ENCODE results near the gene MYO1G. TPM values are rescaled to one million over a fixed set of nuclear protein-coding genes. Genes with fewer than 3 reads are reported as not detected.
"Not testable (repeated sequence)": the region's sequence is repeated elsewhere in the genome, so short reads cannot be mapped to it uniquely, and the experiment has no call there.

The MYO1G gene
- polyA plus RNA-seq, 2 of the 4 experiments (the other 2 are of a cell fraction): 0.06 TPM; not detected in 1

- 73% methylated on average over 5 of the region's 5 CpGs for WGBS (ENCODE audit: missing lambda C conversion rate)
- ChIA-PET CTCF (no interaction called here), POLR2A (no interaction called here)
- Histone ChIP-seq H3K4me2 (no peak overlapping the region), H3K9me3 (no peaks in the 10 kb centered on the region), H3K4me3 (no peak overlapping the region), H3K27ac (no peak overlapping the region), H3K4me1 (peaks cover 4% of the 10 kb centered on the region; the same call in 1 of the 3 replicates)
- no peak for TF ChIP-seq POLR2A (IDR thresholded peaks at IDR 0.05; ENCODE audit: low read length)
- TF ChIP-seq NR3C1 (IDR thresholded peaks at IDR 0.05): no peak
- no peak for TF ChIP-seq EHMT2 (IDR thresholded peaks at IDR 0.05; ENCODE audit: low read depth)
- no peak for TF ChIP-seq ELK1 (IDR thresholded peaks at IDR 0.05; ENCODE audit: low read depth, low read length)
- no peak for TF ChIP-seq BCL3 (IDR thresholded peaks at IDR 0.05)
- no peak for TF ChIP-seq ESRRA (IDR thresholded peaks at IDR 0.05; ENCODE audit: borderline replicate concordance, low read length)
- TF ChIP-seq TFCP2L1 (CRISPR knock-in tag; IDR thresholded peaks at IDR 0.05): no peak
- DNase-seq (ENCODE audit: low read depth in 1 of 2, low spot score in 1 of 2) (no peak), FAIRE-seq (no peak), ATAC-seq (no peak)
Measured at GRCh38 chr7:44994877-44995554, 16.2 kb upstream of the MYO1G start.

GRCh38 chr7:44992004-44992795, 13.4 kb upstream of the MYO1G start:
- H3K27ac ChIP-seq; H3K9me3 ChIP-seq; H3K4me3 ChIP-seq; FAIRE-seq; H3K4me2 ChIP-seq; DNase-seq (ENCODE audit: low read depth in 1 of 2, low spot score in 1 of 2); POLR2A ChIA-PET; ATAC-seq: not testable (repeated sequence)
- CTCF ChIA-PET: interaction anchor here (0.8 to 1.4 kb wide), 2 partner anchors 10 to 135 kb away, joined by 3 read pairs; no protein-coding TSS in a partner anchor
- peaks cover 11% of the 10 kb centered on the region; the same call in 1 of the 3 replicates for H3K4me1 ChIP-seq
- WGBS (ENCODE audit: missing lambda C conversion rate): 87% methylated on average over 20 of the region's 21 CpGs

GRCh38 chr7:44990109-44991023, 11.6 kb upstream of the MYO1G start:
- Histone ChIP-seq H3K4me3 (no peak overlapping the region), H3K27ac (peak overlapping the region in 1 of 2 experiments; percentile 9; a peak in 1 of 6 replicates), H3K4me1 (peaks cover 11% of the 10 kb centered on the region; the same call in 1 of the 3 replicates), H3K9me3 (no peaks in the 10 kb centered on the region), H3K4me2 (no peak overlapping the region)
- POLR2A ChIA-PET: interaction anchor here (0.6 to 2.2 kb wide), 2 partner anchors 9 to 58 kb away, joined by 3 to 8 read pairs; partner anchors contain the start of gene CCM2
- ATAC-seq: no peak
- no peak for DNase-seq (ENCODE audit: low read depth in 1 of 2, low spot score in 1 of 2)
- TF ChIP-seq RFX5 (IDR thresholded peaks at IDR 0.05) (no peak), RCOR1 (IDR thresholded peaks at IDR 0.05; ENCODE audit: low read depth, low read length) (no peak), FOSB (CRISPR knock-in tag; IDR thresholded peaks at IDR 0.05) (no peak), RAD21 (conservative IDR thresholded peaks at IDR 0.05 in 1 of 2, IDR thresholded peaks at IDR 0.05 in 1 of 2) (no peak), SREBF2 (IDR thresholded peaks at IDR 0.05) (no peak), ZFP36 (IDR thresholded peaks at IDR 0.05; ENCODE audit: borderline replicate concordance, partially characterized antibody) (no peak), CHD4 (IDR thresholded peaks at IDR 0.05; ENCODE audit: borderline replicate concordance) (no peak), NFE2L2 (conservative IDR thresholded peaks at IDR 0.05; ENCODE audit: low read length) (0 out of 2 replicates have a peak, but pooled peaks have one; percentile 19)
- 84% methylated on average over 9 of the region's 9 CpGs for WGBS (ENCODE audit: missing lambda C conversion rate)
- FAIRE-seq: no peak
- CTCF ChIA-PET: interaction anchor here (0.6 to 1.4 kb wide), 3 partner anchors 8 to 90 kb away, joined by 3 read pairs; no protein-coding TSS in a partner anchor

All from A549 (cell line).